ENCODE results near the gene SAG.

GRCh38 chr2:233328922-233329321 is 21.3 kb downstream of the SAG start:
- TF ChIP-seq EZH2 (IDR thresholded peaks at IDR 0.05; ENCODE audit: borderline replicate concordance, low read depth, low read length, severe bottlenecking) (no peak), FOS (IDR thresholded peaks at IDR 0.05; ENCODE audit: borderline replicate concordance, insufficient read depth, low read length) (no peak)
